Stimulated activated CD8-positive, alpha-beta memory T cell treated with anti-CD3 and anti-CD28 coated beads, Interleukin-2, amount 100 ng/mL, for 1 hour (primary cell): ENCODE results near the gene POC5.
"Not testable (repeated sequence)": the region's sequence is repeated elsewhere in the genome, so short reads cannot be mapped to it uniquely, and the experiment has no call there.

ENCODE experiments used
- DNase-seq, 2 donors: peaks; one replicate each; pipeline ENCODE4 v3.0.0-alpha.2; 2020; ENCODE audit warnings: low read depth in 2 of 2

The POC5 gene

GRCh38 chr5:75706016-75706415, 11.2 kb downstream of the POC5 start:
- no peak for DNase-seq

GRCh38 chr5:75701856-75702255, 15.4 kb downstream of the POC5 start:
- DNase-seq, result no peak

GRCh38 chr5:75695472-75696351, 21.5 kb downstream of the POC5 start:
- not testable (repeated sequence) for DNase-seq

- no peak for DNase-seq
These were observed 22.5 kb downstream of the POC5 start for GRCh38 chr5:75694781-75695180.

GRCh38 chr5:75690669-75691068, 26.6 kb downstream of the POC5 start:
- DNase-seq, result no peak

GRCh38 chr5:75686480-75686879, 30.8 kb downstream of the POC5 start:
- DNase-seq, result no peak

- no peak for DNase-seq
These were observed 32.1 kb downstream of the POC5 start for GRCh38 chr5:75685141-75685540.

- DNase-seq, result no peak
These were observed 36.0 kb downstream of the POC5 start for GRCh38 chr5:75681125-75681830.

GRCh38 chr5:75678155-75678554, 39.1 kb downstream of the POC5 start:
- DNase-seq, result no peak

GRCh38 chr5:75677607-75678006, 39.6 kb downstream of the POC5 start:
- no peak for DNase-seq

GRCh38 chr5:75675783-75676182, 41.5 kb downstream of the POC5 start:
- no peak for DNase-seq

- DNase-seq, result no peak
These were observed 44.6 kb downstream of the POC5 start for GRCh38 chr5:75672616-75673015.

- no peak for DNase-seq
These were observed 45.7 kb downstream of the POC5 start for GRCh38 chr5:75671506-75671905.

GRCh38 chr5:75670577-75670976, 46.7 kb downstream of the POC5 start:
- no peak for DNase-seq

GRCh38 chr5:75668977-75669689, 48.1 kb downstream of the POC5 start:
- peak in 1 of 2 donors; percentile 13 for DNase-seq

GRCh38 chr5:75668445-75668844, 48.8 kb downstream of the POC5 start:
- DNase-seq, result no peak

- no peak for DNase-seq
These were observed 49.7 kb downstream of the POC5 start for GRCh38 chr5:75667586-75667985.

- DNase-seq, result no peak
These were observed 50.4 kb downstream of the POC5 start for GRCh38 chr5:75666801-75667200.

- DNase-seq, result no peak
These were observed 52.3 kb downstream of the POC5 start for GRCh38 chr5:75664979-75665378.

GRCh38 chr5:75663579-75664284, 53.5 kb downstream of the POC5 start:
- DNase-seq, result no peak

GRCh38 chr5:75662061-75662460, 55.2 kb downstream of the POC5 start:
- DNase-seq, result no peak
